ENCODE data around the gene RXFP4. TPM values are rescaled to one million over a fixed set of nuclear protein-coding genes. Genes with fewer than 3 reads are reported as not detected.
"Not testable (repeated sequence)": the region's sequence is repeated elsewhere in the genome, so short reads cannot be mapped to it uniquely, and the experiment has no call there.

RXFP4 gene
- polyA plus RNA-seq, 1 of the 3 experiments (the other 2 are of a cell fraction), result not detected

GRCh38 chr1:155893389-155894142 is 47.9 kb upstream of the RXFP4 start (continued):
- peak; percentile 47; the same call in 1 of the 2 replicates for TF ChIP-seq FOSL2 (IDR thresholded peaks at IDR 0.05; ENCODE audit: borderline replicate concordance, low read depth)

GRCh38 chr1:155895617-155896016 is 45.8 kb upstream of the RXFP4 start:
- H3K4me2 ChIP-seq; H3K9me2 ChIP-seq; H3K4me3 ChIP-seq (ENCODE audit: low read depth in 2 of 2, low read length in 1 of 2); POLR2A ChIA-PET; H2AFZ ChIP-seq (ENCODE audit: low read depth); H3K27me3 ChIP-seq (ENCODE audit: insufficient read depth); H3K27ac ChIP-seq (ENCODE audit: low read depth in 2 of 2, low read length in 1 of 2); H4K20me1 ChIP-seq (ENCODE audit: insufficient read depth); H3K9ac ChIP-seq; H3K9me3 ChIP-seq; DNase-seq; H3K79me2 ChIP-seq (ENCODE audit: insufficient read depth): not testable (repeated sequence)
- CTCF ChIA-PET, result interaction anchor here (1.0 kb wide), 1 partner anchor 37 kb away, joined by 3 read pairs; no protein-coding TSS in a partner anchor
- Histone ChIP-seq H3K4me1 (ENCODE audit: control insufficient read depth in 1 of 2, insufficient read depth in 2 of 2, low read depth in 1 of 2, low read length in 1 of 2) (peaks cover 5 to 25% of the 10 kb centered on the region in 2 experiments), H3F3A (replicated peaks; ENCODE audit: insufficient read depth) (peaks cover 46% of the 10 kb centered on the region), H3K36me3 (replicated peaks in 1 of 2; ENCODE audit: control insufficient read depth in 1 of 2, insufficient read depth in 2 of 2, low read length in 1 of 2) (peaks cover 19 to 40% of the 10 kb centered on the region in 2 experiments)
- 94% methylated on average over 6 of the region's 6 CpGs for WGBS (ENCODE audit: low lambda C conversion rate)

GRCh38 chr1:155896476-155896875 is 45.0 kb upstream of the RXFP4 start:
- peaks cover 5 to 22% of the 10 kb centered on the region in 2 experiments for H3K4me1 ChIP-seq (ENCODE audit: control insufficient read depth in 1 of 2, insufficient read depth in 2 of 2, low read depth in 1 of 2, low read length in 1 of 2)
- DNase-seq; H2AFZ ChIP-seq (ENCODE audit: low read depth); POLR2A ChIA-PET; H3K9ac ChIP-seq; H3K27ac ChIP-seq (ENCODE audit: low read depth in 2 of 2, low read length in 1 of 2); H3K4me2 ChIP-seq; H3K9me2 ChIP-seq; CTCF ChIA-PET; H4K20me1 ChIP-seq (ENCODE audit: insufficient read depth); H3K4me3 ChIP-seq (ENCODE audit: low read depth in 2 of 2, low read length in 1 of 2); H3K27me3 ChIP-seq (ENCODE audit: insufficient read depth); H3K9me3 ChIP-seq; H3K79me2 ChIP-seq (ENCODE audit: insufficient read depth): not testable (repeated sequence)
- WGBS (ENCODE audit: low lambda C conversion rate), result 88% methylated on average over 8 of the region's 8 CpGs
- H3K36me3 ChIP-seq (replicated peaks in 1 of 2; ENCODE audit: control insufficient read depth in 1 of 2, insufficient read depth in 2 of 2, low read length in 1 of 2), result peaks cover 21 to 49% of the 10 kb centered on the region in 2 experiments
- peaks cover 45% of the 10 kb centered on the region for H3F3A ChIP-seq (replicated peaks; ENCODE audit: insufficient read depth)

- Histone ChIP-seq H3K4me3 (ENCODE audit: low read depth in 2 of 2, low read length in 1 of 2) (no peak overlapping the region), H4K20me1 (ENCODE audit: insufficient read depth) (no peaks in the 10 kb centered on the region), H3K27ac (ENCODE audit: low read depth in 2 of 2, low read length in 1 of 2) (peak overlapping the region; percentile 8 to 56; a peak in 3 of 4 replicates), H3K79me2 (ENCODE audit: insufficient read depth) (peaks cover 7% of the 10 kb centered on the region; the same call in 1 of the 2 replicates), H3K27me3 (ENCODE audit: insufficient read depth) (no peaks in the 10 kb centered on the region), H3K9ac (no peak overlapping the region), H3K4me2 (no peak overlapping the region), H3K4me1 (ENCODE audit: control insufficient read depth in 1 of 2, insufficient read depth in 2 of 2, low read depth in 1 of 2, low read length in 1 of 2) (peaks cover 5 to 16% of the 10 kb centered on the region in 2 experiments), H2AFZ (ENCODE audit: low read depth) (no peak overlapping the region), H3K9me2 (no peaks in the 10 kb centered on the region), H3K36me3 (replicated peaks in 1 of 2; ENCODE audit: control insufficient read depth in 1 of 2, insufficient read depth in 2 of 2, low read length in 1 of 2) (peaks cover 21 to 60% of the 10 kb centered on the region in 2 experiments), H3K9me3 (no peaks in the 10 kb centered on the region), H3F3A (replicated peaks; ENCODE audit: insufficient read depth) (peaks cover 39% of the 10 kb centered on the region)
- ChIA-PET POLR2A (interaction anchor here (1.5 kb wide), 1 partner anchor 41 kb away, joined by 3 read pairs; the partner anchor contains the start of gene GON4L), CTCF (interaction anchor here (1.0 to 1.2 kb wide), 2 partner anchors 14 to 87 kb away, joined by 3 read pairs; no protein-coding TSS in a partner anchor)
- 31% methylated on average over 1 of the region's 1 CpG for WGBS (ENCODE audit: low lambda C conversion rate)
- peak; percentile 43 for DNase-seq
- TF ChIP-seq TCF12 (IDR thresholded peaks at IDR 0.05) (peak; percentile 21; the same call in 1 of the 2 replicates), FOXJ3 (CRISPR knock-in tag; IDR thresholded peaks at IDR 0.05) (no peak), CTCF (IDR thresholded peaks at IDR 0.05) (no peak)
Measured at GRCh38 chr1:155897746-155898145, 43.7 kb upstream of the RXFP4 start.
